GM21529 (cell line): ENCODE results near the gene CEPT1.
"Not testable (repeated sequence)": the region's sequence is repeated elsewhere in the genome, so short reads cannot be mapped to it uniquely, and the experiment has no call there.

Source experiments
- ATAC-seq: cut with Tn5 transposase; IDR thresholded peaks from one replicate; pipeline ENCODE4 v1.9.1; 2021; ENCODE audit not compliant: unreplicated experiment

Gene CEPT1

GRCh38 chr1:111139956-111140679 lies at the start of gene CEPT1, which contains the start of gene DRAM2:
Gene CEPT1 (plus strand): TSS chr1:111140223. CDS start chr1:111147715, 7,492 bp downstream.
Gene DRAM2 (minus strand): TSS chr1:111140093. CDS start chr1:111131554, 8,539 bp downstream.
- ATAC-seq = peak; percentile 67

- not testable (repeated sequence) for ATAC-seq
Measured at GRCh38 chr1:111095421-111095820, 44.6 kb upstream of the CEPT1 start.

GRCh38 chr1:111097356-111098099 lies 42.5 kb upstream of the CEPT1 start:
- no peak for ATAC-seq

- ATAC-seq = no peak
Measured at GRCh38 chr1:111099289-111099688, 40.7 kb upstream of the CEPT1 start.

GRCh38 chr1:111101854-111102642 lies 38.0 kb upstream of the CEPT1 start:
- ATAC-seq = no peak

DNA sequence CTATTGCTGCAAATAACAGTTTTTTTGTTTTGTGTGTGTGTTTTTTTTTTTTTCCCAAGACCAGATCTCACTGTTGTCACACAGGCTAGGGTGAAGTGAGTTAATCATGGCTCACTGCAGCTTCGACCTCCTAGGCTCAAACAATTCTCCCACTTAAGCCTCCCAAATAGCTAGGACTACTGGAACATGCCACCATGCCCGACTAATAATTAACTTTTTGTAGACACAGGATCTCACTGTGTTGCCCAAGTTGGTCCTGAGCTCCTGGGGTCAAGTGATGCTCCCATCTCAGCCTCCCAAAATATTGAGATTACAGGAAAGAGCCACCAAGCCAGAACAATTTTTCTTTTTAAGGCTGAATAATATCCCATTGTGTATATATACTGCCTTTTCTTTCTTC lies 35.0 kb upstream of the CEPT1 start:
- ATAC-seq = no peak

- ATAC-seq = no peak
Measured at GRCh38 chr1:111110197-111110899, 29.7 kb upstream of the CEPT1 start.

DNA sequence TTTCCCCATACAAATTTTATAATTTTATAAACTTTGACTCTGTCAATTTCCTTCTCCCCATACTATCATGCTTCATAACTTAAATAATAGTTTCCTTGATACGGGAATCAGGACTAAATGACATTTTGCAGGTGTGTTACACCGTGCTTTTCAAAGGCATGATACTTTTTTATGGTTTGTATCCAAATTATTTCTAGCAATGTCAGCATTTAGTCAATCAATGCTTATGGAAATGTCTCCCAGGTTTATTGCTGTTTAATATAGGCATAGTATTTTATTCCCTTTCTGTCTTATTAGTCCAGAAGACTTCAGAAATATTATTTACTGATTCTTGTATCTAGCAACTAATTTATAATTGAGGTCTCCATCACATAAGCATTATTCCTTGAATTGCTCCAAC lies 23.5 kb upstream of the CEPT1 start:
- ATAC-seq = no peak

DNA sequence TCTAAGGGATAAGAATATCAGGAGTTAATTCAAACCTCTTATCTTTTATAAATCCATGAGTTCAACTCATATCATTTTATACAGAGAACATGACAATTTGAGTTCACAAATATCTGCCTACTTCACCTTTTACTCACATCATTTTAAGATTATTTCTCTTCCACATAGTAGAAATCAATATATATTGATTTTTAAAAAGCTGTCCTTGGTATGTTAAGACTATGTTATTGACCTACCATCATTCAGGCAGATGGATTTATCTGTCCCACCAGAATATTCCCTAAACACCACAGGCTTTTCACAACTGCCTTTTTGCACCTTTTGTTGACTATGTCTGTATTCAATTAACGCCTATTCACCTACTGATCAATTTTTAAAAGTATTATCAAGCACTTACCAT lies 13.7 kb upstream of the CEPT1 start:
- ATAC-seq = no peak

DNA sequence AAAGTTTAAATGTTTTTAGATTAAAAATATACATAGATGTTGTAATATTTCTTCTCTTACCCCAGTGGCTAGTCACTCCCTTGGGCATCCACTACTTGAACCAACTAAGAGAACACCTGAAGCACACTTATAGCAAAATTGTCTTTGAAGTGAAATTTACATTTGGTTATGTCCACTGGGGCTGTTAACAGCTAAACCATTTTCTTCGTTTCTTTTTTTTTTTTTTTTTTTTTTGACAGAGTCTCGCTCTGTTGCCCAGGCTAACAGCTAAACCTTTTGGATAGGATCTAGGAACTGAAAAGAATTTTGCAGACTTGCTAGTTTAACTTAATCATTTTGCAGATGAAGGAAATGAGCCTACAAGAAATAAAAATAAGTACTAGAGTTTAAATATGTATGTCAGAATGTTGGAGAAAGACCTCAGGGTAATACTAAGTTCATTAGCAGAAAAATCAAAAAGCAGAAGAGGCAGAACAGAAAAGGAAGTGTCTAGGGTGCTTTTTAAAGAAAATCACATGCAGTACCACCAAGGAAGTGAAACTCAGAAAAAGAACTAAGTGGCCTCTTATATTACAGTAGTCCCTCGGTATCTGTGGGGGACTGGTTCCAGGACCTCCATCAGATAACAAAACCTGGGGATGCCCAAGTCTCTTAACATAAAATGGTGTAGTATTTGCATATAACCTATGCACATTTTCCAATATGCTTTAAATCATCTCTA lies 11.9 kb upstream of the CEPT1 start:
- peak; percentile 89 for ATAC-seq

- no peak for ATAC-seq
Measured at GRCh38 chr1:111129376-111129775, 10.6 kb upstream of the CEPT1 start.

GRCh38 chr1:111131693-111132092 lies 8.3 kb upstream of the CEPT1 start:
- ATAC-seq = no peak

DNA sequence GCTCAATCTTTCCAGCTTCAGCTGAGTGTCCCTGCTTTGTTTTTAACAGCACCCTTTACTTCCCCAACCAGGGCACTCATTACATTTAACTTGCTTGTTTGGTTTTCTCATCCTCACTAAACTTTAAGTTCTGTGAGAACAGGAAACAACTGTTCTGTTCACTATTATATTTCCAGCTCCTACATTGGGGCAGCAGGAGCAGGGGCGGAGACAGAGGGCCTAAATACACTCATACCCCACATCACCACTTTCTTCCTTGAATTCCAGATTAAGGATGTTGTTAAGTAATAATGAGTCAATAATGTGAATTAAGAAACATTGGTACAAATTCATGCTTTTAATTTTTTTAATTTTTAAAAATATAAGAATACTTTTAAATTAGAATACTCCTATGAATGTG lies 6.2 kb upstream of the CEPT1 start:
- no peak for ATAC-seq

DNA sequence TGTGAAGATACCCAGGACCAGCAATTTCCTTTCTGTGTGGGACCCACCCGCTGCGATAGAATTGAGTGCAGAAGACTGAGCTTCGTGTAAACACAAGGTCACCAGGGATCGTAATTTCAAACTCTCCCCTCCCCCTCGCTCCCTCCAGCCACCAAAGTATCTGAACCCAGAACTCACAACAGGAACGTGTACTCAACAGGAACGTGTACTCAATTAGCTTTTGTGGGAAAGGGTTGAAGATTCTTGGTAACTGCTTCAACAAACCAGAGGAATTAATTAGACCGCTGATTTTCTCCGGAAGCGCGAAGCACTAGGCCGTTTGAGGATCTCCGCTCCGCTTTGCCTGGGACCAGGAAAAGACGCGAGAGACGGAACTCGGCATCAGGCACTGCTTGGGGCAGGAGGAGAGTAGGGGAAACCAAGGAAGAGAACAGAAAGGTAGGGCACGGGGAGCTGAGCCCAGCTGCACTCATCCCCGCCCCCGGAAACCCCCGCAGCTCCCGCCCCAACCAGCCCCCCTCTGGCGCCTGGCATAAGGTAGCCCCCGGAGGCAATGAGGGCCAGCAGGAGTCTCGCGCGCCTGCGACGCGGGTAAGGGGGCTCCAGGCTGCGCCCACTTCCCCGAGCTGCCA lies 583 bp upstream of the CEPT1 start:
- ATAC-seq = peak; percentile 39

- ATAC-seq = no peak
Measured at GRCh38 chr1:111140680-111140967, 601 bp downstream of the CEPT1 start.

GRCh38 chr1:111141245-111142220 lies 1.5 kb downstream of the CEPT1 start:
- ATAC-seq = no peak

DNA sequence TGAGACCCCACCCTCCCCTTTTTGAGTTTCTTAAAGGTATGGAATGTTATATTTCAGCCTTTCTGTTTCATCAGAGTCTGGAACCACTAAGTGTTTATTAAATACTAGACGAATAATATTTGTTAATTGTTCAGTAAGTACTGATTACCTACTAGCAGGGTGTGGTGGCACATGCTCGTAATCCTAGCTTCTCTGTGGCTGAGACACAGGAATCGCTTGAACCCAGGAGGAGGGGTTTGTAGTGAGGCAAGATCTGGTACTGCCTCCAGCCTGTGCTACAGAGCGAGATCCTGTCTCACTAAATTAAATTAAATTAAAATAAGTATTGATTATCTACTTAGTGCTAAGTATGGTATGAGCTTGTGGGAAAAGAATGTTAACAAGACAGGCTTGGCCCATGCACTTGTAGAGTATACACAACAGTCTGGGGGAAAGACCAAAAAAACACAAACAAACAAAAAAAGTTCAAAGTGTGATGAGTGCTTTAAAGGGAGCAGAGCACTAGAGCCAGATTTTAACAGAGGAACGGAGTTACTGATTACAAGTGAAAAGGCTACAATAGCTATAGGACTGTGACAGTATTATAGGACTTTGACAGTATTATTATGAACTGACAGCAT lies 2.4 kb downstream of the CEPT1 start:
- no peak for ATAC-seq

- ATAC-seq = no peak
Measured at GRCh38 chr1:111145542-111145941, 5.5 kb downstream of the CEPT1 start.
